Kidney (tissue), 14 donors: ENCODE results near the gene EXOC3. TPM values are rescaled to one million over a fixed set of nuclear protein-coding genes. Genes with fewer than 3 reads are reported as not detected.

Experiments used
- DNase-seq, 5 donors: peaks; one replicate each; pipeline ENCODE4 v3.0.0-alpha.2; 2013 to 2020
- FAIRE-seq: peaks from 2 replicates; lab custom pipeline; 2012; peaks lifted over from hg19 to GRCh38; lab: Jason Lieb, UNC
- H3K27ac ChIP-seq, 2 donors: one replicate each; pipeline ENCODE4 v1.7.0; 2013; ENCODE audit warnings: low read depth in 2 of 2, low read length in 2 of 2, inconsistent platforms in 1 of 2
- H3K27me3 ChIP-seq: one replicate; pipeline ENCODE4 v1.7.1; 2013; ENCODE audit warnings: low read length, inconsistent platforms; ENCODE audit not compliant: control insufficient read depth, insufficient read depth
- H3K36me3 ChIP-seq, 3 donors: one replicate each; pipeline versions ENCODE4 v1.7.0 to v1.7.1; 2013; ENCODE audit warnings: low read length in 3 of 3, control low read depth in 1 of 3, inconsistent platforms in 1 of 3; ENCODE audit not compliant: insufficient read depth in 3 of 3, control insufficient read depth in 2 of 3
- H3K4me1 ChIP-seq, 3 donors: one replicate each; pipeline versions ENCODE4 v1.7.0 to v1.7.1; 2013; ENCODE audit warnings: low read length in 3 of 3, inconsistent platforms in 1 of 3, low read depth in 1 of 3; ENCODE audit not compliant: control insufficient read depth in 2 of 3, insufficient read depth in 2 of 3
- H3K4me3 ChIP-seq, 3 donors: one replicate each; pipeline versions ENCODE4 v1.7.0 to v1.8.1; 2013; ENCODE audit warnings: low read length in 3 of 3, control low read depth in 1 of 3, inconsistent platforms in 1 of 3
- H3K9ac ChIP-seq, 3 donors: one replicate each; pipeline versions ENCODE4 v1.7.0 to v1.7.1; 2013; ENCODE audit warnings: low read length in 3 of 3, control low read depth in 1 of 3, inconsistent platforms in 1 of 3
- H3K9me3 ChIP-seq, 3 donors: one replicate each; pipeline versions ENCODE4 v1.7.0 to v1.7.1; 2013; ENCODE audit warnings: low read length in 3 of 3, control low read depth in 1 of 3, inconsistent platforms in 1 of 3; ENCODE audit not compliant: control insufficient read depth in 2 of 3, insufficient read depth in 1 of 3
- intact Hi-C: fragments of 100-400 bp; cut with DNase I; formaldehyde crosslinking; loops from one replicate; pipeline ENCODE4 v1.11.1; 2022
- polyA plus RNA-seq: library from polyadenylated mRNA; stranded (reverse); fragments of 350-450 nt; fragmentation: Illumina TruSeq; extraction: RNeasy Lipid Tissue Mini Kit (QIAGEN cat#74804); gene quantifications from one replicate; pipeline ENCODE4 v1.2.3, GENCODE V29; 2014; ENCODE audit warnings: low read depth, low replicate concordance; ENCODE audit not compliant: insufficient read depth
- total RNA-seq: library from RNA; stranded (reverse); fragmentation: NEBNext Ultra II Directional; extraction: Animal tissue kit (Norgen Biotek cat#: 25700); gene quantifications from one replicate; pipeline ENCODE4 v1.2.1, GENCODE V29; 2021
- TF ChIP-seq, protein P1 (sequence below): IDR thresholded peaks from 3 replicates; pipeline ENCODE4 v1.5.1; 2012; ENCODE audit warnings: mild to moderate bottlenecking, moderate library complexity, borderline replicate concordance; ENCODE audit not compliant: insufficient read depth; ENCODE audit errors: extremely low read depth
- donor health status: control.
- donor health status: control.
- donor health status: control.
- donor health status: control.
- donor health status: control.
- donor health status: DM: yes; HTN: yes; CAD: no.
- donor health status: Normal renal cell carcinoma (clear cell type).

The EXOC3 gene
- total and polyA plus RNA-seq, 2 donors from 2014 or later: 40.5 to 71.5 TPM

DNA sequence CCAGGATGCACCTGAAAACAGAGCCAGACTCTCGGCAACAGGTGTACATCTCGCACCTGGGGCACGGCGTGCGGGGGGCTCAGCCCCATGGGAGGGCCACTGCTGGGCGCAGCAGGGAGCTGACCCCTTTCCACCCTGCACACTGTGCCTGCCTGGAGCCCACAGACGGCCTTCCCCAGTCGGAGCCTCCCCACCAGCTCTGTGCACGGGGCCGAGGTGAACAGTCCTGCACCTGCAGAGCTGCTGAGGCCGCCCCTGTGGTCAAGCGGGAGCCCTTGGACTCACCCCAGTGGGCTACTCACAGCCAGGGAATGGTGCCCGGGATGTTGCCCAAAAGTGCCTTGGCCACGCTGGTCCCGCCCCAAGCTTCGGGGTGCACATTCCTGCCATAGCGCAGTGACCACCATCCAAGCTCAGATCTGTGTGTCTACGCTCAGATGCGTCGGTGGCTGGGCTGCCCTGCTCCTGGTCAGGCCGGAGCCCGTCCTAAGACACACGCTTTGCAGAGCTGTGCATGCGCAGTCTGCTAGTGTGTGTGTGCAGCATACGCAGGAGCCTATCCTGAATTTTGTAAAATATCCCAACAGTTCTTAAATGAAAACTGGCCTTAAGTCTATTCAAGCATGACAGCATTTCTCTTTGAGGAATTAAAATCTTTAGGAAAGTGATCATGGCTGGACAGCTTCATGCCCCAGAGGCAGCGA lies 8.4 kb upstream of the EXOC3 start:
- H3K4me3 ChIP-seq: no peak overlapping the region
- no peaks in the 10 kb centered on the region for H3K36me3 ChIP-seq
- H3K27me3 ChIP-seq: no peaks in the 10 kb centered on the region
- no peaks in the 10 kb centered on the region for H3K9me3 ChIP-seq
- no peak overlapping the region for H3K27ac ChIP-seq
- no peak overlapping the region for H3K9ac ChIP-seq
- TF ChIP-seq, protein P1, sequence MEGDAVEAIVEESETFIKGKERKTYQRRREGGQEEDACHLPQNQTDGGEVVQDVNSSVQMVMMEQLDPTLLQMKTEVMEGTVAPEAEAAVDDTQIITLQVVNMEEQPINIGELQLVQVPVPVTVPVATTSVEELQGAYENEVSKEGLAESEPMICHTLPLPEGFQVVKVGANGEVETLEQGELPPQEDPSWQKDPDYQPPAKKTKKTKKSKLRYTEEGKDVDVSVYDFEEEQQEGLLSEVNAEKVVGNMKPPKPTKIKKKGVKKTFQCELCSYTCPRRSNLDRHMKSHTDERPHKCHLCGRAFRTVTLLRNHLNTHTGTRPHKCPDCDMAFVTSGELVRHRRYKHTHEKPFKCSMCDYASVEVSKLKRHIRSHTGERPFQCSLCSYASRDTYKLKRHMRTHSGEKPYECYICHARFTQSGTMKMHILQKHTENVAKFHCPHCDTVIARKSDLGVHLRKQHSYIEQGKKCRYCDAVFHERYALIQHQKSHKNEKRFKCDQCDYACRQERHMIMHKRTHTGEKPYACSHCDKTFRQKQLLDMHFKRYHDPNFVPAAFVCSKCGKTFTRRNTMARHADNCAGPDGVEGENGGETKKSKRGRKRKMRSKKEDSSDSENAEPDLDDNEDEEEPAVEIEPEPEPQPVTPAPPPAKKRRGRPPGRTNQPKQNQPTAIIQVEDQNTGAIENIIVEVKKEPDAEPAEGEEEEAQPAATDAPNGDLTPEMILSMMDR: no peak
- DNase-seq: peak in 2 of 5 donors; percentile 27 to 75
- no peaks in the 10 kb centered on the region for H3K4me1 ChIP-seq
- intact Hi-C loops: no loop called here
- no peak for FAIRE-seq

- no peak overlapping the region for H3K27ac ChIP-seq
- FAIRE-seq (no peak), DNase-seq (peak in 2 of 5 donors; percentile 13 to 66)
- H3K9me3 ChIP-seq: no peaks in the 10 kb centered on the region
- no peaks in the 10 kb centered on the region for H3K36me3 ChIP-seq
- H3K27me3 ChIP-seq: no peaks in the 10 kb centered on the region
- H3K9ac ChIP-seq: no peak overlapping the region
- TF ChIP-seq, protein P1: no peak
- H3K4me1 ChIP-seq: no peaks in the 10 kb centered on the region
- intact Hi-C loops: no loop called here
- no peak overlapping the region for H3K4me3 ChIP-seq
Measured at GRCh38 chr5:435156-435790, 7.7 kb upstream of the EXOC3 start.

GRCh38 chr5:435961-436640 lies 6.9 kb upstream of the EXOC3 start:
- FAIRE-seq (no peak), DNase-seq (peak in 2 of 5 donors; percentile 14 to 63)
- H3K4me3 ChIP-seq: no peak overlapping the region
- H3K27me3 ChIP-seq: no peaks in the 10 kb centered on the region
- H3K36me3 ChIP-seq: no peaks in the 10 kb centered on the region
- TF ChIP-seq, protein P1: peak; percentile 19
- intact Hi-C loops: no loop called here
- no peak overlapping the region for H3K9ac ChIP-seq
- no peak overlapping the region for H3K27ac ChIP-seq
- no peaks in the 10 kb centered on the region for H3K4me1 ChIP-seq
- H3K9me3 ChIP-seq: no peaks in the 10 kb centered on the region
